Adrenal gland (tissue), 5 donors: Measurements from ENCODE around the gene ATP7A.

Experiments used
- CTCF ChIP-seq, 6 experiments: fragments of 450-650 bp in 4 of 6; fragments of 200-600 bp in 2 of 6; sonication (generic) in 1 of 6; IDR thresholded peaks; 1 replicate in 5 of 6; 2 replicates in 1 of 6; pipeline versions ENCODE4 v1.5.1 to v1.8.0; 2016 to 2021; ENCODE audit warnings: antibody characterized with exemption in 6 of 6, mild to moderate bottlenecking in 2 of 6, moderate library complexity in 1 of 6
- POLR2A ChIP-seq, 2 donors: fragments of 450-650 bp; IDR thresholded peaks; one replicate each; pipeline ENCODE4 v1.6.1; 2017; ENCODE audit warnings: antibody characterized with exemption in 2 of 2, mild to moderate bottlenecking in 2 of 2, moderate library complexity in 1 of 2
- donor health status: DM: no; HTN: no; CAD: no.

- TF ChIP-seq CTCF (IDR thresholded peaks at IDR 0.05) (peak; percentile 27 to 61 (median 46)), POLR2A (IDR thresholded peaks at IDR 0.05) (no peak)
Measured at GRCh38 chrX:78024349-78025059, 114.0 kb downstream of the ATP7A start.
